ENCODE data around the gene TEN1. TPM values are rescaled to one million over a fixed set of nuclear protein-coding genes. Genes with fewer than 3 reads are reported as not detected.

Gene TEN1
- total and polyA plus RNA-seq, 9 of the 15 experiments (the other 6 are each of a cell fraction or from before 2014, with no cell fraction given): 1.3 to 25.7 (median 10.1) TPM

GRCh38 chr17:76022285-76022684, 43.2 kb downstream of the TEN1 start (continued):
- TF ChIP-seq, protein P1, sequence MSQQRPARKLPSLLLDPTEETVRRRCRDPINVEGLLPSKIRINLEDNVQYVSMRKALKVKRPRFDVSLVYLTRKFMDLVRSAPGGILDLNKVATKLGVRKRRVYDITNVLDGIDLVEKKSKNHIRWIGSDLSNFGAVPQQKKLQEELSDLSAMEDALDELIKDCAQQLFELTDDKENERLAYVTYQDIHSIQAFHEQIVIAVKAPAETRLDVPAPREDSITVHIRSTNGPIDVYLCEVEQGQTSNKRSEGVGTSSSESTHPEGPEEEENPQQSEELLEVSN (IDR thresholded peaks at IDR 0.05; ENCODE audit: borderline replicate concordance in 1 of 2, extremely low read depth in 1 of 2, insufficient read depth in 1 of 2, insufficient read length in 1 of 2, low read depth in 1 of 2, low read length in 1 of 2, poor library complexity in 1 of 2, severe bottlenecking in 1 of 2): peak in 1 of 2 experiments; percentile 36

GRCh38 chr17:76022973-76023899, 44.2 kb downstream of the TEN1 start:
- 54% methylated on average over 24 of the region's 28 CpGs for WGBS (ENCODE audit: insufficient coverage, low coverage, missing lambda C conversion rate)

More at GRCh38 chr17:76022973-76023899, 44.2 kb downstream of the TEN1 start:
- no peak overlapping the region for H3K4me2 ChIP-seq (ENCODE audit: insufficient read depth, low read length)
- TF ChIP-seq CGGBP1 (CRISPR knock-in tag; IDR thresholded peaks at IDR 0.05) (no peak), ADNP (tag; IDR thresholded peaks at IDR 0.05) (no peak), NUFIP1 (IDR thresholded peaks at IDR 0.05; ENCODE audit: partially characterized antibody) (no peak), ZFP36 (IDR thresholded peaks at IDR 0.05; ENCODE audit: low read depth, low read length, partially characterized antibody) (peak; percentile 93), SRSF7 (optimal IDR thresholded peaks at IDR 0.05; ENCODE audit: low read depth, low read length) (no peak), BCOR (IDR thresholded peaks at IDR 0.05) (peak; percentile 56; the same call in 1 of the 2 replicates), ZNF699 (CRISPR knock-in tag; IDR thresholded peaks at IDR 0.05; ENCODE audit: insufficient replicate concordance) (no peak), PHB2 (IDR thresholded peaks at IDR 0.05; ENCODE audit: low read depth) (no peak), DMBX1 (CRISPR knock-in tag; IDR thresholded peaks at IDR 0.05; ENCODE audit: borderline replicate concordance) (no peak), ZNF436 (CRISPR knock-in tag; IDR thresholded peaks at IDR 0.05) (peak; percentile 20; the same call in 1 of the 2 replicates)
- H3K9me3 ChIP-seq (replicated peaks; ENCODE audit: control insufficient read depth, insufficient read depth, low read depth, low read length): no peaks in the 10 kb centered on the region
- H3K36me3 ChIP-seq (ENCODE audit: control insufficient read depth, insufficient read depth, low read length): no peaks in the 10 kb centered on the region
- in situ Hi-C loops (cut with MboI): no loop called here
- H3K4me3 ChIP-seq: no peak overlapping the region
- ChIA-PET CTCF (ENCODE audit: low intra/inter-chr PET ratio) (no interaction called here), POLR2A (interaction anchor here (0.7 to 1.1 kb wide), 2 partner anchors 9 to 16 kb away, joined by 4 to 8 read pairs; no protein-coding TSS in a partner anchor)
- H3K9me1 ChIP-seq (ENCODE audit: control insufficient read depth, insufficient read depth, low read length): no peaks in the 10 kb centered on the region
- intact Hi-C loops (cut with micrococcal nuclease): no loop called here
- H4K20me1 ChIP-seq (replicated peaks; ENCODE audit: control insufficient read depth, insufficient read depth, low read length): no peaks in the 10 kb centered on the region
- ATAC-seq: no peak
- H3K27ac ChIP-seq (ENCODE audit: extremely low read depth, low read depth, low read length): no peak overlapping the region
- peaks cover 2 to 10% of the 10 kb centered on the region in 2 experiments; a peak in 3 of 5 replicates for H3K27me3 ChIP-seq (ENCODE audit: control insufficient read depth in 2 of 2, insufficient read depth in 2 of 2, low read length in 2 of 2)
- no peak for FAIRE-seq
- no peak overlapping the region for H3K9ac ChIP-seq (ENCODE audit: insufficient read depth in 1 of 2, low read depth in 2 of 2, low read length in 2 of 2)
- no peak overlapping the region for H2AFZ ChIP-seq (ENCODE audit: low read depth, low read length)
- no TSS peak for BruUV-seq (replicated peaks)
- H3K4me1 ChIP-seq (replicated peaks in 1 of 2; ENCODE audit: control insufficient read depth in 2 of 2, insufficient read depth in 2 of 2, low read length in 2 of 2): peaks cover 0 to 52% of the 10 kb centered on the region in 2 experiments; a peak in 2 of 5 replicates
- DNase-seq (ENCODE audit: extremely low read depth in 1 of 4, low spot score in 3 of 4): no peak
- H3K79me2 ChIP-seq (ENCODE audit: control insufficient read depth, insufficient read depth, low read length): no peaks in the 10 kb centered on the region
